ENCODE data around the gene RHOBTB3.

RHOBTB3 gene

DNA sequence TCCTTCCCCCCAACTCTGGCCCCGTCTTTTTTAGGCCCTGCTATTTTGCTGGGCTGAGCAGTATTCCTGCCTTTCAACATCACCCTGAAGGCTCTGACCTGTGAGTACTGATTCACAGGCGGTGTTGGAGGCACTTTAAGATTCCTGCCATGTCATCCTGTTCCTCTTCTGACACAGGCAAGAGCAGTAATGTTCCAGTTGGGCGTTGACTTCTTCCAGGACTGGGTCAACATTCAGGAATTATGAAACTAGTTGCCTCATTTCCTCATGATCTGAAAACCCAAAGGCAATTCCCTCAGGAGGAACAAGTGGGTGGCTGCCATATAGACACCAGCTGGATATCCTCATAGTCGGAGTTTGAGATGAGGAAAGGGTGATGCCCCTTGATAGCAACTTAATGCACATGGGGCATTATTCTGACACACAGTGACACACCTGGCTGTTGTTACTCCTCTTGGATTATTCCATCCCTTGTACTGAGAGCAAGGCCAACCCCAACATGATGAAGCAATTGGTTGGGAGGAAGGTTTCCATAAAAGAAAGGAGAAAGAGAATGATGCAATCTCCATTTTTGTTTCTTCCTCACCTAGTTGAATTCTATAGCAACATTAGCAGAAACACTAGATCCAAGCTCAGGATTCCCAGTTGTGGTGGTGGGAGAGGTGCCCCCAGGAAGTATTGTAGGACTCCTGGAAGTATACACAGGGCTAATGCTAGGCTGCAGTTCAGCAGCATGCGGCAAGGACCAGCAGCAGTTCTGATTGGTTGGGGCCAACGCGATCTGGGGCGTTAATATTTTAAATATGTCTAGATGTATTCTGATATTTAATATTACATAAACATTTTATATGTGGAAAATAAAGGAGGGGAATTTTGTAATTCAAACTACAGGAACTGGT is 111.0 kb downstream of the RHOBTB3 start:
- no peak for DNase-seq (ENCODE audit: low read depth)

DNA sequence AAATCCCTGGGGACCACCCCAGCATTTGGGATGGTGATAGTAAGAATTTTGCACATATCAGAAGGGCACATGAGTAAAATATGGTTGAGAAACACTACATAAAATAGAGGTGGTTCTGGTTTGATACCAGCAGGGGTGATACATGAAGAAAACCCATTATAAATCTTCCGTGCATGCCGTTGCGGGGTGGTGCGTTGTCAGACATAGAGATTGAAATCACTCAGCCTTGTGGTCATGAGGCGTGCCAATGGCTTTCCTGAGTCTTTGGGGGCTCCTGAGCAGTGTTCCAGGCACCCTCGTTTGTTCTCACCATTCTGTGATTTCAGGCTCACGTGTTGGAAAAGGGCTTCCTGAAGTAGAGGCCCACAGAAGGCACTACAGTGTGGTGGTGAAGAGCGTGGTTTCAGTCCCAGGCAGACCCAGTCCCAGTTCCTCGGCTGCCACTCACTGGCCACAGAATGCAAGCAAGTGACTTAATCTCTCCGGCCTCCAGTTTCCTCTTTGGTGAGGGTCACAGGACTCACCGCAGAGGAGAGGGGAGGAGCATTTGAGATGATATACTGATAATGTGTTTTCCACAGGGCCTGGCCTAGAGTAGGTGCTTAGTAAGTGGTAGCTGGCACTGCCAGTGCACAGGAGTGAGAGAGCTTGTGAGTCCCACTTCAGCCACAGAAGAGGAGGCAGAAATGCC is 111.9 kb downstream of the RHOBTB3 start:
- peak; percentile 71 for DNase-seq (ENCODE audit: low read depth)

DNA sequence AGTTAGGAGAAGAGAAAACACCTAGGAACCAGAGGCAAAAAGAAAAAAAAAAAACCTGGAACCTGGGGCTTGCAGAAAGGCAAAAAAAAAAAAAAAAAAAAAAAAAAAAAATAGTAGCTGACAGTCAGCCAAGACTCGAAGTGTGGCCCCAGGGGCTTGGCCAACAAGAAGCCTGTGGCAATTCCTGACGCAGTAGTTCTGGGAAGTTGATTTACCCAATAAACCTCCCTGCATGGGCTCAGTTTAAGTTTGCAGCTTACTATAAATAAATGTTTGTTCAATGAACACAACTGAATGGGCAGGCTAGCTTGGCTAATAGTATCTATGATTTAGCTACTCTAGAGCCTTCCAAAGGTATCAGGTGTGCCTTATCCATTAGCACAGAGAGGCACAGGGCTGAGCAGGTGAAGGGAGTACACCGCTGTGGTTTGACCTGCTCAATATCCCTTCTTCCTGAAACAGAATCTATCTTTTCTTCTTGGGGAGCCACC is 112.6 kb downstream of the RHOBTB3 start:
- no peak for DNase-seq (ENCODE audit: low read depth)

DNA sequence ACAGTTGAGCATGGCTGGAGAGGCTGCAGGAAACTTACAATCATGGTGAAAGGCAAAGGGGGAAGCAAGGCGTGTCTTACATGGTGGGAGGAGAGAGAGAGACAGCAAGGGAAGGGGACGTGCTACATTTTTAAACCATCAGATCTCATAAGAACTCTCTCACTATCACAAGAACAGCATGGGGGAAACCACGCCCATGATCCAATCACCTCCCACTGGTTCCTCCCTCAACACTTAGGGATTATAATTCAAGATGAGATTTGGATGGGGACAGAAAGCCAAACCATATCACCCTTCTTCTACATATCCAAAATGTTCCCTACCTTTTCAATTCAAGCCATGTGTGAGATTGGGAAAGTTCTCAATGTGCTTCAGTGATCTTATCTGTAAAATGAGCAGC is 114.3 kb downstream of the RHOBTB3 start:
- DNase-seq (ENCODE audit: low read depth) = no peak
